ENCODE measurements around the gene DCC. TPM values are rescaled to one million over a fixed set of nuclear protein-coding genes. Genes with fewer than 3 reads are reported as not detected.
"Not testable (repeated sequence)": the region's sequence is repeated elsewhere in the genome, so short reads cannot be mapped to it uniquely, and the experiment has no call there.

DCC gene
- total RNA-seq, 1 donor from 2014 or later = not detected

GRCh38 chr18:53380063-53380639 lies 1040.2 kb downstream of the DCC start:
- no peak for DNase-seq (ENCODE audit: low read depth)

- no peak for DNase-seq (ENCODE audit: low read depth)
Measured at GRCh38 chr18:53382870-53383269, 1042.9 kb downstream of the DCC start.

DNA sequence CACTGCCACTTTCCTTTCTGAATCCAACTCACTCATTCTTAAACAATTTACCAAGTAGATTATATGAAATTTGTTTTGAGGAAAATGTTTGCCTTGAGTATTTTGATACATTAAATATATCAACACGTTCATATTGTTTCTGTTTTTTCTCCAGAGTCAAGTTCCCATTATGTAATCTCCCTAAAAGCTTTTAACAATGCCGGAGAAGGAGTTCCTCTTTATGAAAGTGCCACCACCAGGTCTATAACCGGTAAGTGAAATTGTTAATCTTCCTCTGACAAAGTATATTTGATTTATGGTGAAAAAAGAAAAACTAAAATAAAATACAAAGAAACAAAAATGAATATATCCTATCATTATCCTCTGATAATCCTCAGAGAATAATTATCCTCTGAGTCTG lies 1045.9 kb downstream of the DCC start:
- no peak for DNase-seq (ENCODE audit: low read depth)

DNA sequence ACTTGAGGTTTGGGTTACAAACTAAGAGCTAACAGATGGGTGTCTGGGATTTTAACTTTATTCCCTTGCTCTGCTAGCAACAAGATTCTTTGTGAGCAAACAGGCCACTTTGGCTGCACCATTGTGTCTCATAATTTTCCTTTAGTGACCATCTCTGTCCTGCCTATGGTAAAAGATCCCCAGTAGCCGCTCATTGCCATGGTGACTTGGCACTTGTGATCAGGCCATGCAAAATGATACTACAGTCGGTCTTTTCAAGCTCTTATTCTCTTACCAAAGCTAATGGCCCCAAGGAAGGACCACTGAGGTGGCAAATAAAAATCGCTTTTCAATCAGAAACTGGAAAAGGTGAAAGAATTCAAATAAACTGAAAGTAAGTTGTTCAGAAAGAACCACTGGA lies 1047.6 kb downstream of the DCC start:
- DNase-seq (ENCODE audit: low read depth) = no peak

DNA sequence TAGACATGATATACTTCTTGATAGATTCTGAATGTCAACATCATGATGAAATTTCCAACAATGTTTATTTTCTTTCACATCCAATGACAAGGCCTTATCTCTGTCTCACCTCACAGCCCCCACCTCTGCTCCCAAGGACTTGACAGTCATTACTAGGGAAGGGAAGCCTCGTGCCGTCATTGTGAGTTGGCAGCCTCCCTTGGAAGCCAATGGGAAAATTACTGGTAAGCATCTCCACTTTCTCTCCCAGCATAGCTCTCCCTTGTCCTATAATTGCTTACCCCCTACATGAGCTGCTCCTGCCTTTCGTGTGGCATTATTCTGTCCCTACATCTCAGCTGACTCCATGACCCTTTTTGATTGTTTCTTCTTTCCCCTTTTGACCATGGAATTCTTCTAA lies 1062.7 kb downstream of the DCC start:
- no peak for DNase-seq (ENCODE audit: low read depth)

GRCh38 chr18:53408271-53408670 lies 1068.3 kb downstream of the DCC start:
- no peak for DNase-seq (ENCODE audit: low read depth)

DNA sequence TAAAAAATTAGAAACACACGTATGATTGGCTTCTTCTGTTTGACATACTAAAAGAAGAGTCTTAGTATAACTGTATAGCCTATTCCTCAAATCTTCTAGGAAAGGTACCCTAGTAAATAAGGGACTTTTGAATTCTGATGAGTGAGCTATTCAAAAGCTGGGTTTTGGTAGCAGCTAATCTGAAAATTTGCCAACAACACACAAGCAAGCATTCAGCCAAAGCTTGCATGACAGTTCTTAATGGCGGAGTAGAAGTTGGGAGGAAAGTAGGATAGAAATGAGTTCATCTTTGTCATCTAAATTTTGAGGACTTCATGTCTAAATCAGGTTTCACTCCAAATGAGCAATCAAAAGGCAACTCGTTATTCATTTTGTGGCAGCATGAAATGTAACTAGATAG lies 1071.5 kb downstream of the DCC start:
- no peak for DNase-seq (ENCODE audit: low read depth)

GRCh38 chr18:53417003-53417402 lies 1077.0 kb downstream of the DCC start:
- no peak for DNase-seq (ENCODE audit: low read depth)

- DNase-seq (ENCODE audit: low read depth) = no peak
Measured at GRCh38 chr18:53421869-53422268, 1081.9 kb downstream of the DCC start.

GRCh38 chr18:53422896-53423295 lies 1082.9 kb downstream of the DCC start:
- no peak for DNase-seq (ENCODE audit: low read depth)

GRCh38 chr18:53426666-53427184 lies 1086.7 kb downstream of the DCC start:
- DNase-seq (ENCODE audit: low read depth) = no peak

DNA sequence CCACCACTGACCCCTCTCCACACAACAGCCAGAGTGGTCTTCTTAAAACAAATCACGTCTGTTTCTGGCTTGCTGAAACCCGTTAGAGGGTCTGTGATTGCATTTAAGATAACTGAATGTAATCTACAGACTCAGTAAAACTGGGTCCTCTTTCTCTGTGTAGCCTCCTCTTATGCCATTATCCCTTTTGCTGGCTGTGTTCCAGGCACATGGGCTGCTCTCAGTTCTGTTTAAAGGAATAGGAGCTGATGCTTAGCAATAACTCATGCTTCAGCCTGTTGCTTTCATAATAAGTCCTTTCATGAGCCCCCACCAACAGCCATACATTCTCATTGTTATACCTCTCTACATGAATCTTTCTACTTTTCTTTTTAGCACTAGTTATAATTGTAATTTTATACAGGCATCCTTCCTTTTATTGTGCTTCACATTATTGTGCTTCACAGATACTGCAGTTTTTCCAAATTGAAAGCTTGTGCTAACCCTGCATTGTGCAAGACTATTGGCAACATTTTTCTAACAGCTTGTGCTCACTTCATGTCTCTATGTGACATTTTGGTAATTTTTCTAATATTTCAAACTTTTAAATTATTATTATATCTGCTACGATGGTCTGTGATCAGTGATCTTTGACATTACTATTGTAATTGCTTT lies 1101.9 kb downstream of the DCC start:
- no peak for DNase-seq (ENCODE audit: low read depth)

- DNase-seq (ENCODE audit: low read depth) = no peak
Measured at GRCh38 chr18:53442415-53442783, 1102.4 kb downstream of the DCC start.

GRCh38 chr18:53443336-53443735 lies 1103.3 kb downstream of the DCC start:
- DNase-seq (ENCODE audit: low read depth) = no peak

DNA sequence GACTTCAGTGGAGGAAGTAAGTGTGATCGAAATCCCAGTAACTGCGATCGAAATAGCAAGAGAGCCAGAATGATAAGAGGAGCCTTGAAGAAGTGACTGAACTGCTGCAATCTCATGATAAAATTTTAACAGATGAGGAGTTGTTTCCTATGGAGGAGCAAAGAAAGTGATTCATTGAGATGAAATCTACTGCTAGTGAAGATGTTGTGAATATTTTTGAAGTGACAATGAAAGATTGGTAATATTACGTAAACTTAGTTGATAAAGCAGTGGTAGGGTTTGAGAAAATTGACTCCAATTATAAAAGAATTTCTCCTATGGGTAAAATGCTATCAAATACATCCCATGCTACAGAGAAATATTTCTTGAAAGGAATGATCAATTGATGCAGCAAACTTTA lies 1103.8 kb downstream of the DCC start:
- no peak for DNase-seq (ENCODE audit: low read depth)

DNA sequence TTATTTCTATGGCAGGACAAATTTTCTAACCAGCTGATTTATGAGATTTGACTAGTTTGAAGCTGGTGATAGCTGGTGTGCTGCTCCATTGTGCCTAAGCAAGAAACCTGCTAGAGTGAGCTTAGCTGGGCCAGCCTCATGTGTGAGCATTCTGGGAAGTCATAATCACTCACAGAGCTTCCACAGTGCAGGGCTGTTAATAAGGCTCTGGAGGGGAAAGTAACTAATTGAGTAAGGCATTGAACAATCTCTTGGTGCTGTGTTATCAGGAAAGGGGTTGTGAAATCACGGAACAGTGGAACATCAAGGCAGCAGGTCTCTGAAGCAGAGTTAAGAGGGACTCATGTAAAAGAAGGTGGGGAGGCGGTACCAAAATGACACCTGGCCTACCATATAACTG lies 1111.9 kb downstream of the DCC start:
- DNase-seq (ENCODE audit: low read depth) = no peak

DNA sequence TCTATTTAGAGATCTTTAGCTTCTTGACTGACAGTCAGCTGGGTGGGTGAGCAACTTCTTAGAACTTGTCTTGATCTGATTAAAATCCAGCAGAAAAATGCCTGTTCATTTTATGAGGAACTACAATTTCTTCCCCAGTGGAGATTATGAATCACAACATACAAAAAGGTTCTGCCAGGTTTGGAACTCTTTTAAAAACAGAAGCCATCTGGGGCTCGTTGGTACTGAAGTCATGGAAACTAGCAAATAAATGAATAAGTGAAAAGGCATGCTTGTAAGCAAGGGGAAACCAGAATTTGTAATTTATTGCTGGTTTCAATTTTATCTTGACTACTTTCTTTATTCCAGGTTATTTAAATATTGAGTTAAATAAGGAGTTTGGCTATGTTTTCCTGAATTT lies 1117.1 kb downstream of the DCC start:
- DNase-seq (ENCODE audit: low read depth) = no peak

DNA sequence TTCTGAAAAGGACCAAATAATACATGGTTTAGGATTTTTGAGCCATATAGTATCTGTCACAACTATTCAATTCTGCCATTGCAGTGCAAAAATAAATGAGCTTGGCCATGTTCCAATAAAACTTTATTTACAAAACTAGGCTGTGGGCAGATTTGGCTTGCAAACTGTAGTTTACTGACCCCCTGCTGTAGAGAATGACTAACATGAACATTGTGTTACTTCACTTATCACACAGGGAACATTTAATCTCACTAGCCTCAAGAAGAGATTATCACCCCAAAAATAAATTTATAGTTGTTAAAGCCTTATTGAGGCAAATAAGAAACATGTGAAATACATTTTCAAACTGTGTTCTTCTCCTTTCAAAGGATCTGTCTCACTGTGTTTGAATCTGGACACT lies 1118.3 kb downstream of the DCC start:
- no peak for DNase-seq (ENCODE audit: low read depth)

DNA sequence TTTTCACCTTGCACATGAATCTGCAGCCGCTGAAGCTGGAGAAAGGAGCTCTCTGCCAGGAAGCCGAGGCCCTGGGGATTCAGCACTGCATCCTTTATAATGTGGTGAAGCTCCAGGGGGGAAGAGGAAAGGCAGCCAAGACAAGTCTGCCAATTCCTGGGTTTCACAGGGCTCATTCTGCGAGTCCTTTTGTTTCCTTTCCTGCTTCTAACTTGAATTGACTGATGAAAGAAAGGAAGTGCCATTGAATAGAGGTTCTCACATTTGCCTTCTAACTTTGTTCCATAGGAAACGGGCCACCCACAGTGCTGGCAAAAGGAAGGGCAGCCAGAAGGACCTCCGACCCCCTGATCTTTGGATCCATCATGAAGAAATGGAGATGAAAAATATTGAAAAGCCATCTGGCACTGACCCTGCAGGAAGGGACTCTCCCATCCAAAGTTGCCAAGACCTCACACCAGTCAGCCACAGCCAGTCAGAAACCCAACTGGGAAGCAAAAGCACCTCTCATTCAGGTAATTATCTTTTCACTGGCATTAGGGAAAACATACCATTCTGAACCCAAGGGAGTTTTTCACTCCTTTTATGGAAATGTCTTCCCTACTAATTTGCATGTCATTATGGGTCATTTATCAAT lies 1119.1 kb downstream of the DCC start:
- no peak for DNase-seq (ENCODE audit: low read depth)

GRCh38 chr18:53467756-53468155 lies 1127.8 kb downstream of the DCC start:
- DNase-seq (ENCODE audit: low read depth) = no peak

DNA sequence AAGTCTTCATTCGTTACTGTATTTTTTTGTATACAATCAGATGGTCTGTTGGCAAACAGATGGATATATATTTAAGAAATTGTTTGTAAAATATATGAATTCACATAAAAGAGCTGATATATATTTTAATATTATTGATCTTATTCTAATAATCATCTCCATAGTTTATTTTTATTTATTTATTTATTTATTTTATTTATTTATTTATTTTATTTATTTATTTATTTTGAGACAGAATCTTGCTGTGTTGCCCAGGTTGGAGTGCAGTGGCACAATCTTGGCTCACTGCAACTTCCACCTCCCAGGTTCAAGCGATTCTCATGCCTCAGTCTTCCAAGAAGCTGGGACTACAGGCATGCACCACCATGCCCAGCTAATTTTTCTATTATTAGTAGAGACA lies 1128.2 kb downstream of the DCC start:
- DNase-seq (ENCODE audit: low read depth) = not testable (repeated sequence)

GRCh38 chr18:53472546-53472945 lies 1132.5 kb downstream of the DCC start:
- DNase-seq (ENCODE audit: low read depth) = no peak

- no peak for DNase-seq (ENCODE audit: low read depth)
Measured at GRCh38 chr18:53478155-53478554, 1138.2 kb downstream of the DCC start.
